K562 (cell line): Measurements from ENCODE around the gene PGPEP1. TPM values are rescaled to one million over a fixed set of nuclear protein-coding genes. Genes with fewer than 3 reads are reported as not detected.
A peak's percentile ranks its signal among the peaks of the same experiment; 100 is the strongest.

Experiments
- ARID2 ChIP-seq: fragments of 450-650 bp; IDR thresholded peaks from 2 replicates; pipeline ENCODE4 v1.6.1; 2017; ENCODE audit warnings: antibody characterized with exemption, mild to moderate bottlenecking
- CTCF ChIP-seq, 3 experiments: IDR thresholded peaks in 2 of 3; conservative IDR thresholded peaks in 1 of 3; 2 replicates each; pipeline ENCODE4 v1.5.1; 2011 to 2012; ENCODE audit warnings: low read length in 3 of 3, mild to moderate bottlenecking in 3 of 3, control low read depth in 2 of 3, improper control_type of control experiment in 1 of 3, inconsistent platforms in 1 of 3, low read depth in 1 of 3, mixed read lengths in 1 of 3, moderate library complexity in 1 of 3; ENCODE audit not compliant: insufficient read depth in 2 of 3
- DLX4 ChIP-seq: fragments of 250-450 bp; sonication (Bioruptor Pico); IDR thresholded peaks from 2 replicates; pipeline ENCODE4 v1.6.1; 2021; ENCODE audit warnings: mild to moderate bottlenecking
- GATAD2B ChIP-seq: fragments of 450-650 bp; IDR thresholded peaks from 2 replicates; pipeline ENCODE4 v1.6.1; 2017; ENCODE audit warnings: mild to moderate bottlenecking, borderline replicate concordance
- HMGN3 ChIP-seq: IDR thresholded peaks from 2 replicates; pipeline ENCODE4 v1.6.1; 2011; ENCODE audit warnings: borderline replicate concordance, low read depth, mild to moderate bottlenecking, mixed read lengths, low read length; ENCODE audit not compliant: insufficient read length; ENCODE audit errors: extremely low read depth
- ILK ChIP-seq: fragments of 450-650 bp; IDR thresholded peaks from 2 replicates; pipeline ENCODE4 v1.6.1; 2016; ENCODE audit warnings: missing genetic modification characterization, low read depth, mild to moderate bottlenecking, missing compliant biosample characterization, moderate library complexity, borderline replicate concordance
- MED1 ChIP-seq: sonication (generic); formaldehyde crosslinking; IDR thresholded peaks from 2 replicates; pipeline ENCODE4 v1.8.1; 2023; ENCODE audit warnings: missing genetic modification reagents, borderline replicate concordance
- MEF2A ChIP-seq: IDR thresholded peaks from 2 replicates; pipeline ENCODE4 v1.6.1; 2011; ENCODE audit warnings: low read depth, mild to moderate bottlenecking, low read length, moderate library complexity; ENCODE audit not compliant: control insufficient read depth
- NFE2L1 ChIP-seq: fragments of 450-650 bp; IDR thresholded peaks from 2 replicates; pipeline ENCODE4 v1.6.1; 2016; ENCODE audit warnings: missing genetic modification characterization, low read depth, mild to moderate bottlenecking, missing compliant biosample characterization, moderate library complexity, borderline replicate concordance
- SMARCA4 ChIP-seq: fragments of 450-650 bp; IDR thresholded peaks from 2 replicates; pipeline ENCODE4 v1.6.1; 2016
- SREBF2 ChIP-seq: sonication (generic); formaldehyde crosslinking; IDR thresholded peaks from 2 replicates; pipeline ENCODE4 v1.4.0; 2020; ENCODE audit warnings: mild to moderate bottlenecking, missing genetic modification reagents
- ZNF639 ChIP-seq, 2 experiments: fragments of 200-800 bp in 1 of 2; sonication (Bioruptor generic) in 1 of 2; sonication (generic) in 1 of 2; formaldehyde crosslinking in 1 of 2; IDR thresholded peaks in 1 of 2; conservative IDR thresholded peaks in 1 of 2; 2 replicates each; pipeline versions ENCODE4 v1.5.0 to v1.6.1; 2016 to 2020; ENCODE audit warnings: missing compliant biosample characterization in 1 of 2, missing genetic modification characterization in 1 of 2, missing genetic modification reagents in 1 of 2
- ZNF766 ChIP-seq: fragments of 200-800 bp; sonication (Bioruptor generic); conservative IDR thresholded peaks from 2 replicates; pipeline ENCODE4 v1.6.1; 2016; ENCODE audit warnings: missing genetic modification characterization, missing compliant biosample characterization
- polyA plus RNA-seq, 8 experiments: library from polyadenylated mRNA; depleted of rRNA in 4 of 8; stranded (reverse) in 5 of 8; unstranded in 3 of 8; fragments of >200 nt; fragmentation: Nextera tagmentation in 2 of 8; fragmentation: Illumina TruSeq in 1 of 8; extraction: Ambion mirVana in 2 of 8; extraction: Trizol in 1 of 8; gene quantifications; 2 replicates each; pipeline versions ENCODE4 v1.2.1 to v1.2.3, GENCODE V29; 2011 to 2014; ENCODE audit warnings: inconsistent platforms in 1 of 8, missing spikeins in 1 of 8
- total RNA-seq, 7 experiments: library from RNA; depleted of rRNA in 6 of 7; stranded (reverse); fragments of >200 nt in 6 of 7; fragmentation: Illumina TruSeq in 2 of 7; extraction: Trizol in 2 of 7; gene quantifications; 2 replicates each; pipeline versions ENCODE4 v1.2.1 to v1.2.3, GENCODE V29; 2011 to 2021; ENCODE audit warnings: low replicate concordance in 1 of 7
- TF ChIP-seq, protein P1 (sequence below): sonication (generic); IDR thresholded peaks from 2 replicates; pipeline ENCODE4 v1.6.1; 2016
- TF ChIP-seq, protein P2 (sequence below): sonication (generic); formaldehyde crosslinking; IDR thresholded peaks from 2 replicates; pipeline ENCODE4 v1.8.1; 2023; ENCODE audit warnings: missing genetic modification reagents, mild to moderate bottlenecking, borderline replicate concordance

Gene PGPEP1
- total and polyA plus RNA-seq, 9 of the 15 experiments (the other 6 are each of a cell fraction or from before 2014, with no cell fraction given), result 10.0 to 69.6 (median 33.5) TPM

GRCh38 chr19:18364826-18365528 is 24.6 kb downstream of the PGPEP1 start (continued):
- TF ChIP-seq MEF2A (no peak; the same call in 1 of the 2 replicates), CTCF (IDR thresholded peaks at IDR 0.05 in 2 of 3, conservative IDR thresholded peaks at IDR 0.05 in 1 of 3; ENCODE audit: insufficient read depth in 2 of 3, low read depth in 1 of 3, low read length in 3 of 3) (no peak), ZNF639 (CRISPR knock-in tag; conservative IDR thresholded peaks at IDR 0.05 in 1 of 2, IDR thresholded peaks at IDR 0.05 in 1 of 2) (peak in 1 of 2 experiments; percentile 86; a peak in 2 of 4 replicates), ILK (0 out of 2 replicates have a peak, but pooled peaks have one; percentile 52), HMGN3 (no peak), NFE2L1 (tag) (no peak), DLX4 (CRISPR knock-in tag) (no peak), GATAD2B (no peak; the same call in 1 of the 2 replicates), MED1 (CRISPR knock-in tag) (no peak), SMARCA4 (peak; percentile 94), ARID2 (no peak), SREBF2 (CRISPR knock-in tag) (no peak), ZNF766 (CRISPR knock-in tag) (peak; percentile 65; the same call in 1 of the 2 replicates)
- TF ChIP-seq, protein P1, sequence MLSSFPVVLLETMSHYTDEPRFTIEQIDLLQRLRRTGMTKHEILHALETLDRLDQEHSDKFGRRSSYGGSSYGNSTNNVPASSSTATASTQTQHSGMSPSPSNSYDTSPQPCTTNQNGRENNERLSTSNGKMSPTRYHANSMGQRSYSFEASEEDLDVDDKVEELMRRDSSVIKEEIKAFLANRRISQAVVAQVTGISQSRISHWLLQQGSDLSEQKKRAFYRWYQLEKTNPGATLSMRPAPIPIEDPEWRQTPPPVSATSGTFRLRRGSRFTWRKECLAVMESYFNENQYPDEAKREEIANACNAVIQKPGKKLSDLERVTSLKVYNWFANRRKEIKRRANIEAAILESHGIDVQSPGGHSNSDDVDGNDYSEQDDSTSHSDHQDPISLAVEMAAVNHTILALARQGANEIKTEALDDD, result no peak; the same call in 1 of the 2 replicates
- TF ChIP-seq, protein P2, sequence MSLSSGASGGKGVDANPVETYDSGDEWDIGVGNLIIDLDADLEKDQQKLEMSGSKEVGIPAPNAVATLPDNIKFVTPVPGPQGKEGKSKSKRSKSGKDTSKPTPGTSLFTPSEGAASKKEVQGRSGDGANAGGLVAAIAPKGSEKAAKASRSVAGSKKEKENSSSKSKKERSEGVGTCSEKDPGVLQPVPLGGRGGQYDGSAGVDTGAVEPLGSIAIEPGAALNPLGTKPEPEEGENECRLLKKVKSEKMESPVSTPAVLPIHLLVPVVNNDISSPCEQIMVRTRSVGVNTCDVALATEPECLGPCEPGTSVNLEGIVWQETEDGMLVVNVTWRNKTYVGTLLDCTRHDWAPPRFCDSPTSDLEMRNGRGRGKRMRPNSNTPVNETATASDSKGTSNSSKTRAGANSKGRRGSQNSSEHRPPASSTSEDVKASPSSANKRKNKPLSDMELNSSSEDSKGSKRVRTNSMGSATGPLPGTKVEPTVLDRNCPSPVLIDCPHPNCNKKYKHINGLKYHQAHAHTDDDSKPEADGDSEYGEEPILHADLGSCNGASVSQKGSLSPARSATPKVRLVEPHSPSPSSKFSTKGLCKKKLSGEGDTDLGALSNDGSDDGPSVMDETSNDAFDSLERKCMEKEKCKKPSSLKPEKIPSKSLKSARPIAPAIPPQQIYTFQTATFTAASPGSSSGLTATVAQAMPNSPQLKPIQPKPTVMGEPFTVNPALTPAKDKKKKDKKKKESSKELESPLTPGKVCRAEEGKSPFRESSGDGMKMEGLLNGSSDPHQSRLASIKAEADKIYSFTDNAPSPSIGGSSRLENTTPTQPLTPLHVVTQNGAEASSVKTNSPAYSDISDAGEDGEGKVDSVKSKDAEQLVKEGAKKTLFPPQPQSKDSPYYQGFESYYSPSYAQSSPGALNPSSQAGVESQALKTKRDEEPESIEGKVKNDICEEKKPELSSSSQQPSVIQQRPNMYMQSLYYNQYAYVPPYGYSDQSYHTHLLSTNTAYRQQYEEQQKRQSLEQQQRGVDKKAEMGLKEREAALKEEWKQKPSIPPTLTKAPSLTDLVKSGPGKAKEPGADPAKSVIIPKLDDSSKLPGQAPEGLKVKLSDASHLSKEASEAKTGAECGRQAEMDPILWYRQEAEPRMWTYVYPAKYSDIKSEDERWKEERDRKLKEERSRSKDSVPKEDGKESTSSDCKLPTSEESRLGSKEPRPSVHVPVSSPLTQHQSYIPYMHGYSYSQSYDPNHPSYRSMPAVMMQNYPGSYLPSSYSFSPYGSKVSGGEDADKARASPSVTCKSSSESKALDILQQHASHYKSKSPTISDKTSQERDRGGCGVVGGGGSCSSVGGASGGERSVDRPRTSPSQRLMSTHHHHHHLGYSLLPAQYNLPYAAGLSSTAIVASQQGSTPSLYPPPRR, result no peak
